ENCODE data around the gene PRMT7.

DNA sequence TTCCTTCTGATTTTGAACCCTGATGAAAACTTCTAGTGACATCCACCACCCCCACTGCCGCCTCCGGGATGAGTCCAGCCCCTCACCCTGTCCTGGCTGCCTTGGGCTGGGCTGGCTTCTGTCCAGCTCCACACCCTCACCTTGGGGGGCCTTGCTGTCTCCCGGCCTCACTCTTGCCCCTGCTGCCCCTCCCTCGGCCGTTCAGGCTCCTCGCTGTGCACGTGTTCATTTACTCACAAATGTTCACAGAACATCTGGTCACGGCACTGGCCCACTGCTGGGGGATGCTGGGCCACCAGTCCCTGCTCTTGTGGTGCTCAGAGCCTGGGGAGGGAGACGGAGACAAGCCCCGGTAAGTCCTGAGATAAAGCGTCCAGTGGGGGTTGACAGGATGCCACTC is 40.6 kb downstream of the PRMT7 start:
- TF ChIP-seq EZH2 (IDR thresholded peaks at IDR 0.05; ENCODE audit: insufficient read depth, low read length), result no peak
- TF ChIP-seq, protein P1, sequence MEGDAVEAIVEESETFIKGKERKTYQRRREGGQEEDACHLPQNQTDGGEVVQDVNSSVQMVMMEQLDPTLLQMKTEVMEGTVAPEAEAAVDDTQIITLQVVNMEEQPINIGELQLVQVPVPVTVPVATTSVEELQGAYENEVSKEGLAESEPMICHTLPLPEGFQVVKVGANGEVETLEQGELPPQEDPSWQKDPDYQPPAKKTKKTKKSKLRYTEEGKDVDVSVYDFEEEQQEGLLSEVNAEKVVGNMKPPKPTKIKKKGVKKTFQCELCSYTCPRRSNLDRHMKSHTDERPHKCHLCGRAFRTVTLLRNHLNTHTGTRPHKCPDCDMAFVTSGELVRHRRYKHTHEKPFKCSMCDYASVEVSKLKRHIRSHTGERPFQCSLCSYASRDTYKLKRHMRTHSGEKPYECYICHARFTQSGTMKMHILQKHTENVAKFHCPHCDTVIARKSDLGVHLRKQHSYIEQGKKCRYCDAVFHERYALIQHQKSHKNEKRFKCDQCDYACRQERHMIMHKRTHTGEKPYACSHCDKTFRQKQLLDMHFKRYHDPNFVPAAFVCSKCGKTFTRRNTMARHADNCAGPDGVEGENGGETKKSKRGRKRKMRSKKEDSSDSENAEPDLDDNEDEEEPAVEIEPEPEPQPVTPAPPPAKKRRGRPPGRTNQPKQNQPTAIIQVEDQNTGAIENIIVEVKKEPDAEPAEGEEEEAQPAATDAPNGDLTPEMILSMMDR (IDR thresholded peaks at IDR 0.05; ENCODE audit: insufficient read depth, low read depth, low read length), result no peak

Measured in astrocyte (in vitro differentiated cells and primary cell).